Sigmoid colon (tissue), 4 donors: ENCODE results near the gene SLC39A7.

Source experiments
- CTCF ChIP-seq, 4 experiments: fragments of 450-650 bp in 3 of 4; fragments of 200-600 bp in 1 of 4; IDR thresholded peaks; one replicate each; pipeline ENCODE4 v1.5.1; 2016 to 2019; ENCODE audit warnings: antibody characterized with exemption in 4 of 4, mild to moderate bottlenecking in 3 of 4, moderate library complexity in 2 of 4
- POLR2AphosphoS5 ChIP-seq, 4 donors: sonication (generic); formaldehyde crosslinking; IDR thresholded peaks; one replicate each; pipeline ENCODE4 v1.6.1; 2017; ENCODE audit warnings: antibody characterized with exemption in 4 of 4

GRCh38 chr6:33204165-33204414, 3.4 kb downstream of the SLC39A7 start:
- TF ChIP-seq CTCF (IDR thresholded peaks at IDR 0.05) = no peak
- no peak for TF ChIP-seq POLR2AphosphoS5 (IDR thresholded peaks at IDR 0.05)
